ENCODE results near the gene PDE6H. TPM values are rescaled to one million over a fixed set of nuclear protein-coding genes. Genes with fewer than 3 reads are reported as not detected.

Gene PDE6H
- total and polyA plus RNA-seq, 2 of the 8 experiments (the other 6 are each of a cell fraction or from before 2014, with no cell fraction given) = not detected

DNA sequence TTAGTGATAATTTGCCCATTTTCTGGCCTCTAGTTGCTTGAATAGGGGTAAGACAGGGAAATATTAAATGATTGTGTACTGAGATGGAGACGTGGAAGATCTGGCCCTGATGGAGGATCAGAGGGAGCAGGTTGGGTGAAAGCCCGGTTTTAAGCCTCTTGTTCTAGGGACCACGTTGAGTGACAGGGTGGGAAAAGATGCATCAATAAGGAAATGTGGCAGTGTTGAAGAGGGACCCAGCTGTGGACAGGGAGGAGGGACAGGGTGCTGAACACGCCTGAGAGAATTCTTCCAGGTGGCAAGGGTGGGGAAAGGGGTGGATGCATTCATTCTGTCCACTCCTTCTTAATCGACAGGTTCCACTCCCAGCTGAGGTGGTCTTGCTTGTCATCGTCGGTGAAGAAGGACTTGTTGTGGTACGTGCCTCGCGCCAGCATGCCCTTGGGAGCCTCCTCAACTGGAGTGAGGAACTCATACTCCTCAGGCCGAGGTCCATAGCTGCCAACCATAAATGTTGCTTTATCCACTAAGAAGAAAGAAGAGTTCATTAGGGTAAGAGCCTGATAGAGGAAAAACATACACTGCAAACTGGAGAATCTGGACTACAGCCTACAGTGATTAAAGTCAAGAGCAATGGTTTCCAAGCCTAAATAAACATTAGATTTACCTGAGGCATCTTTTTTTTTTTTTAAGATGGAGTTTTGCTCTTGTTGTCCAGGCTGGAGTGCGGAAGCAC is 30.5 kb upstream of the PDE6H start:
- CTCF ChIA-PET (ENCODE audit: partially characterized antibody) = no interaction called here
- POLR2A ChIA-PET (ENCODE audit: partially characterized antibody) = no interaction called here
- no peaks in the 10 kb centered on the region for H3K36me3 ChIP-seq (ENCODE audit: control insufficient read depth in 2 of 4, insufficient read depth in 4 of 4, low read length in 3 of 4)
- no peak overlapping the region for H3K56ac ChIP-seq (replicated peaks; ENCODE audit: insufficient read length, low read depth, low read length)
- no peak overlapping the region for H3K14ac ChIP-seq (ENCODE audit: insufficient read length)
- DNase-seq (ENCODE audit: low read depth in 1 of 2, low spot score in 2 of 2) (no peak), FAIRE-seq (no peak)
- no peak overlapping the region for H2BK120ac ChIP-seq (replicated peaks; ENCODE audit: low read depth, low read length)
- H2BK5ac ChIP-seq (ENCODE audit: low read depth, low read length) = no peak overlapping the region
- H4K8ac ChIP-seq (ENCODE audit: extremely low read depth, insufficient read depth, low read length) = no peak overlapping the region
- H2BK12ac ChIP-seq (ENCODE audit: low read depth, low read length) = no peak overlapping the region
- no peak overlapping the region for H2BK20ac ChIP-seq (ENCODE audit: low read length)
- H3K79me2 ChIP-seq (ENCODE audit: control insufficient read depth in 1 of 2, insufficient read depth in 2 of 2, low read length in 2 of 2) = no peaks in the 10 kb centered on the region
- no peak overlapping the region for H3K27ac ChIP-seq (ENCODE audit: low read depth, low read length)
- H4K91ac ChIP-seq (replicated peaks; ENCODE audit: insufficient read length, low read length) = no peak overlapping the region
- H3K23me2 ChIP-seq (ENCODE audit: low read depth, low read length) = no peaks in the 10 kb centered on the region
- H4K5ac ChIP-seq (ENCODE audit: insufficient read length, low read depth, low read length) = no peak overlapping the region
- 91% methylated on average over 12 of the region's 12 CpGs; no CpG with 5 or more reads in 1 of the 2 experiments for WGBS, 2 experiments (ENCODE audit: extremely low coverage in 1 of 2, insufficient coverage in 1 of 2, insufficient read length in 1 of 2, insufficient replicate concordance in 2 of 2, low coverage in 1 of 2, low lambda C conversion rate in 2 of 2, missing lambda C conversion rate in 1 of 2)
- no peak overlapping the region for H3K9ac ChIP-seq (replicated peaks in 1 of 4; ENCODE audit: extremely low read depth in 1 of 4, low read depth in 3 of 4, low read length in 3 of 4)
- no peak overlapping the region for H2AFZ ChIP-seq (ENCODE audit: low read length)
- H2AK5ac ChIP-seq (ENCODE audit: low read depth, low read length) = no peak overlapping the region
- no peaks in the 10 kb centered on the region for H3K27me3 ChIP-seq (replicated peaks in 1 of 4; ENCODE audit: control insufficient read depth in 3 of 4, extremely low read depth in 1 of 4, insufficient read depth in 3 of 4, low read length in 3 of 4)
- H3K79me1 ChIP-seq (ENCODE audit: low read depth, low read length) = no peaks in the 10 kb centered on the region
- H3K4me1 ChIP-seq (replicated peaks in 1 of 4; ENCODE audit: control insufficient read depth in 3 of 4, insufficient read depth in 4 of 4, low read length in 3 of 4) = no peaks in the 10 kb centered on the region
- H2BK15ac ChIP-seq (ENCODE audit: low read length) = no peak overlapping the region
- H3K4me3 ChIP-seq (ENCODE audit: extremely low read depth in 1 of 4, insufficient read depth in 2 of 4, low read depth in 3 of 4, low read length in 4 of 4) = no peak overlapping the region
- H3K4me2 ChIP-seq (ENCODE audit: insufficient read depth in 1 of 2, low read depth in 2 of 2, low read length in 2 of 2) = no peak overlapping the region
- H3K9me3 ChIP-seq (ENCODE audit: insufficient read depth in 2 of 2, low read depth in 1 of 2, low read length in 1 of 2) = no peaks in the 10 kb centered on the region
- H3K18ac ChIP-seq (ENCODE audit: extremely low read depth, low read length) = no peak overlapping the region
- no peak overlapping the region for H3K4ac ChIP-seq (replicated peaks; ENCODE audit: insufficient read length, low read depth, low read length)
- no peaks in the 10 kb centered on the region for H4K20me1 ChIP-seq (replicated peaks in 1 of 2; ENCODE audit: control insufficient read depth in 1 of 2, insufficient read depth in 2 of 2, low read length in 2 of 2)
- H3K23ac ChIP-seq (ENCODE audit: insufficient read length) = no peak overlapping the region
- TF ChIP-seq KDM5A (IDR thresholded peaks at IDR 0.05; ENCODE audit: low read length) = no peak
- no peak for TF ChIP-seq EZH2 (IDR thresholded peaks at IDR 0.05; ENCODE audit: low read depth, low read length, severe bottlenecking)
- TF ChIP-seq SAP30 (IDR thresholded peaks at IDR 0.05; ENCODE audit: insufficient read depth, insufficient replicate concordance, low read length) = no peak
- no peak for TF ChIP-seq POU5F1 (IDR thresholded peaks at IDR 0.05; ENCODE audit: low read depth, low read length)
- TF ChIP-seq SP2 (IDR thresholded peaks at IDR 0.05; ENCODE audit: low read length) = no peak
- TF ChIP-seq CHD2 (IDR thresholded peaks at IDR 0.05; ENCODE audit: low read length) = no peak
- no peak for TF ChIP-seq GABPA (IDR thresholded peaks at IDR 0.05; ENCODE audit: borderline replicate concordance, insufficient read depth, low read length)
- no peak for TF ChIP-seq HDAC6 (IDR thresholded peaks at IDR 0.05; ENCODE audit: low read depth, low read length)
- no peak for TF ChIP-seq SP1 (IDR thresholded peaks at IDR 0.05; ENCODE audit: low read depth, low read length)
- no peak for TF ChIP-seq POLR2A (IDR thresholded peaks at IDR 0.05; ENCODE audit: control extremely low read depth in 1 of 2, low read depth in 2 of 2, low read length in 2 of 2)
- no peak for TF ChIP-seq SIN3A (conservative IDR thresholded peaks at IDR 0.05 in 1 of 2, IDR thresholded peaks at IDR 0.05 in 1 of 2; ENCODE audit: low read depth in 1 of 2, low read length in 2 of 2)
- no peak for TF ChIP-seq NANOG (IDR thresholded peaks at IDR 0.05; ENCODE audit: insufficient read depth, low read depth, low read length, poor library complexity, severe bottlenecking)
- no peak for TF ChIP-seq SIRT6 (IDR thresholded peaks at IDR 0.05; ENCODE audit: low read length)
- TF ChIP-seq PHF8 (conservative IDR thresholded peaks at IDR 0.05; ENCODE audit: low read depth, low read length) = no peak

Measured in H1 (cell line).